Measurements from ENCODE around the gene HYLS1.

HYLS1 gene

GRCh38 chr11:125934473-125934872 is 47.0 kb downstream of the HYLS1 start:
- no peak for TF ChIP-seq YY1 (IDR thresholded peaks at IDR 0.05; ENCODE audit: insufficient read depth, insufficient read length)
- TF ChIP-seq ZNF274 (IDR thresholded peaks at IDR 0.05; ENCODE audit: low read depth, low read length) = no peak
- TF ChIP-seq SUZ12 (IDR thresholded peaks at IDR 0.05; ENCODE audit: extremely low read depth, insufficient read depth, insufficient read length) = no peak
- no peaks in the 10 kb centered on the region for H3K4me1 ChIP-seq (ENCODE audit: insufficient read depth, insufficient read length)
- no peaks in the 10 kb centered on the region for H3K27me3 ChIP-seq (ENCODE audit: insufficient read depth, insufficient read length)
- H3K4me3 ChIP-seq (ENCODE audit: insufficient read length, low read depth) = no peak overlapping the region
- H3K36me3 ChIP-seq (ENCODE audit: insufficient read depth, insufficient read length, low read length) = no peaks in the 10 kb centered on the region
- no peak for DNase-seq (ENCODE audit: low read depth, low spot score)
- no peaks in the 10 kb centered on the region for H3K9me3 ChIP-seq (ENCODE audit: insufficient read depth, low read length)
- no peak overlapping the region for H3K9ac ChIP-seq (ENCODE audit: insufficient read length, low read depth)

- H3K9ac ChIP-seq (ENCODE audit: insufficient read length, low read depth) = no peak overlapping the region
- no peak for DNase-seq (ENCODE audit: low read depth, low spot score)
- no peaks in the 10 kb centered on the region for H3K9me3 ChIP-seq (ENCODE audit: insufficient read depth, low read length)
- H3K27me3 ChIP-seq (ENCODE audit: insufficient read depth, insufficient read length) = no peaks in the 10 kb centered on the region
- no peak overlapping the region for H3K4me3 ChIP-seq (ENCODE audit: insufficient read length, low read depth)
- no peak for TF ChIP-seq ZNF274 (IDR thresholded peaks at IDR 0.05; ENCODE audit: low read depth, low read length)
- no peak for TF ChIP-seq SUZ12 (IDR thresholded peaks at IDR 0.05; ENCODE audit: extremely low read depth, insufficient read depth, insufficient read length)
- TF ChIP-seq YY1 (IDR thresholded peaks at IDR 0.05; ENCODE audit: insufficient read depth, insufficient read length) = no peak
- H3K36me3 ChIP-seq (ENCODE audit: insufficient read depth, insufficient read length, low read length) = no peaks in the 10 kb centered on the region
- no peaks in the 10 kb centered on the region for H3K4me1 ChIP-seq (ENCODE audit: insufficient read depth, insufficient read length)
Observed at GRCh38 chr11:125935056-125935455, 47.6 kb downstream of the HYLS1 start.

DNA sequence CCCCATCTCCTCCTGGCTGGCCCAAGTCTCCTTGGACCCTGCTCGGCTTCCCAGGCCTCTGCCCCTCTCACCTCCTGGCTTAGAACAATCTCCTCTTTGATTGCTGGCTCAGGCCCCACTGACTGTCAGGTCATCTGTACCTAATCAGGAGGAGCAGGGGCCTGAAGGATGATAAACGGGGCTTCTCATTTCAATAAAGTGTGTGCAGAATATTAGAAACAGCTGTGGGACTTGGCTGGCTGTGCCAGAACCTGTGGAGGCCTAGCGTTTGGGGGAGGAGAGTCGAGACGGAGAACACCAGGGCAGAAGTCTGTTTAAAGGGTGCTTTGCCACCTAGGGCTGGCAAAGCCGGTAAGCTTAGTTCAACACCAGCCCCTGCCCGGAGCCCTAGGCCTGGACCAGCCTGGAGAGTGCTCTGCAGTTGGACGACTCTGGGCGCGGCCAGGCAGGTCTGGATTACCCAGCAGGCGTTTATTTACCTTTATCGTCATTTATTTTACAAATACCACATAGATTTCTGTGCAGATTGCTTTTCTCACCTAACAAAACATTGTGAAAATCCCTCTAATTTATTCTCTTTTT is 48.2 kb downstream of the HYLS1 start:
- Histone ChIP-seq H3K4me3 (ENCODE audit: insufficient read length, low read depth) (no peak overlapping the region), H3K9ac (ENCODE audit: insufficient read length, low read depth) (no peak overlapping the region), H3K9me3 (ENCODE audit: insufficient read depth, low read length) (no peaks in the 10 kb centered on the region), H3K4me1 (ENCODE audit: insufficient read depth, insufficient read length) (no peaks in the 10 kb centered on the region), H3K27me3 (ENCODE audit: insufficient read depth, insufficient read length) (no peaks in the 10 kb centered on the region), H3K36me3 (ENCODE audit: insufficient read depth, insufficient read length, low read length) (no peaks in the 10 kb centered on the region)
- DNase-seq (ENCODE audit: low read depth, low spot score) = no peak
- no peak for TF ChIP-seq YY1 (IDR thresholded peaks at IDR 0.05; ENCODE audit: insufficient read depth, insufficient read length)
- no peak for TF ChIP-seq SUZ12 (IDR thresholded peaks at IDR 0.05; ENCODE audit: extremely low read depth, insufficient read depth, insufficient read length)
- no peak for TF ChIP-seq ZNF274 (IDR thresholded peaks at IDR 0.05; ENCODE audit: low read depth, low read length)

DNA sequence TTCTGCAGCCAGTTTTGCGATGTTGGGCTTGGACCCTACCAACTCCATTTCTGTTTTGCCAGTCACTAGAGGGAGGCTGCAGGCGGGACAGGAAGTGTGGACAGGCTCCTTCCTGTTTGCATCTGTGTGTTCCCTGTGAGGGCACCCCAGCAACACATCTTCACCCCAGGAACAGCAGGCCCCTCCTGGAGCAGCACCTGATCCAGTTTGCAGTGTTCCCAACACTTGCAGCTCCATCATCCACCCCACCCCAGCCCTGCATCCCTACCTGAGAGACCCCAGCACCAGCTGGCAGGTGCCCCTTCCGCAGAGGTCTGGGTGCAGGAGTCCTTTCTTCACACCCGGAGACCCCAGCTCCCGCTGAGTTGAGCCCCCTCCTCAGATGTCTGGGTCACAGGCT is 51.0 kb downstream of the HYLS1 start:
- Histone ChIP-seq H3K4me3 (ENCODE audit: insufficient read length, low read depth) (no peak overlapping the region), H3K4me1 (ENCODE audit: insufficient read depth, insufficient read length) (peaks cover 2% of the 10 kb centered on the region), H3K9ac (ENCODE audit: insufficient read length, low read depth) (no peak overlapping the region), H3K36me3 (ENCODE audit: insufficient read depth, insufficient read length, low read length) (no peaks in the 10 kb centered on the region), H3K9me3 (ENCODE audit: insufficient read depth, low read length) (no peaks in the 10 kb centered on the region), H3K27me3 (ENCODE audit: insufficient read depth, insufficient read length) (no peaks in the 10 kb centered on the region)
- TF ChIP-seq ZNF274 (IDR thresholded peaks at IDR 0.05; ENCODE audit: low read depth, low read length) (no peak), SUZ12 (IDR thresholded peaks at IDR 0.05; ENCODE audit: extremely low read depth, insufficient read depth, insufficient read length) (no peak), YY1 (IDR thresholded peaks at IDR 0.05; ENCODE audit: insufficient read depth, insufficient read length) (no peak)
- no peak for DNase-seq (ENCODE audit: low read depth, low spot score)

DNA sequence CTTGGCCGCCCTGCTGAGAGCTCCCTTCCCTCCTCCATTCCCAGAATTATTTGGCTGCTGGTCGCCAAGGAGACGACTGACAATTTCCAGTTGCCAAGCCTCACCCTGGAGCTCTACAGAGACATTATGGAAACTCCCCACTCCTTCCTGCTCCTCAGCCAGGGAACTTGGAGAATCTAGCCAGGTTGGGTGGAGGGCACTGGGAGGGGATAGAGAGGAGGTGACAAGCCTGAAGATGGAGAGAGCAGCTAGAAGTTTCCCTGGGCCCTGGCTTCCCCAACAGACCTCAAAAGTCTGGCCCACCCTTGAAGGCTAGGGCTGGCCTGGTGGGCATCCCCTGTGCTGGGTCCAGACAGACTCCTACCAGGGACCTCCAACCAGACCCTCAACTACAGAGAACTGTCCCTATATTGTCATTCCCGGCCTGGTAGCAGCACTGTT is 51.6 kb downstream of the HYLS1 start:
- TF ChIP-seq SUZ12 (IDR thresholded peaks at IDR 0.05; ENCODE audit: extremely low read depth, insufficient read depth, insufficient read length) (no peak), ZNF274 (IDR thresholded peaks at IDR 0.05; ENCODE audit: low read depth, low read length) (no peak), YY1 (IDR thresholded peaks at IDR 0.05; ENCODE audit: insufficient read depth, insufficient read length) (no peak)
- Histone ChIP-seq H3K36me3 (ENCODE audit: insufficient read depth, insufficient read length, low read length) (no peaks in the 10 kb centered on the region), H3K4me1 (ENCODE audit: insufficient read depth, insufficient read length) (peaks cover 2% of the 10 kb centered on the region), H3K4me3 (ENCODE audit: insufficient read length, low read depth) (no peak overlapping the region), H3K9ac (ENCODE audit: insufficient read length, low read depth) (no peak overlapping the region), H3K27me3 (ENCODE audit: insufficient read depth, insufficient read length) (no peaks in the 10 kb centered on the region), H3K9me3 (ENCODE audit: insufficient read depth, low read length) (no peaks in the 10 kb centered on the region)
- peak; percentile 35 for DNase-seq (ENCODE audit: low read depth, low spot score)

- TF ChIP-seq SUZ12 (IDR thresholded peaks at IDR 0.05; ENCODE audit: extremely low read depth, insufficient read depth, insufficient read length) (no peak), YY1 (IDR thresholded peaks at IDR 0.05; ENCODE audit: insufficient read depth, insufficient read length) (no peak), ZNF274 (IDR thresholded peaks at IDR 0.05; ENCODE audit: low read depth, low read length) (no peak)
- Histone ChIP-seq H3K4me1 (ENCODE audit: insufficient read depth, insufficient read length) (peaks cover 2% of the 10 kb centered on the region), H3K27me3 (ENCODE audit: insufficient read depth, insufficient read length) (no peaks in the 10 kb centered on the region), H3K36me3 (ENCODE audit: insufficient read depth, insufficient read length, low read length) (no peaks in the 10 kb centered on the region), H3K9ac (ENCODE audit: insufficient read length, low read depth) (no peak overlapping the region), H3K9me3 (ENCODE audit: insufficient read depth, low read length) (no peaks in the 10 kb centered on the region), H3K4me3 (ENCODE audit: insufficient read length, low read depth) (no peak overlapping the region)
- DNase-seq (ENCODE audit: low read depth, low spot score) = no peak
Observed at GRCh38 chr11:125940145-125940544, 52.7 kb downstream of the HYLS1 start.

- no peak for TF ChIP-seq ZNF274 (IDR thresholded peaks at IDR 0.05; ENCODE audit: low read depth, low read length)
- no peak for TF ChIP-seq SUZ12 (IDR thresholded peaks at IDR 0.05; ENCODE audit: extremely low read depth, insufficient read depth, insufficient read length)
- no peak for TF ChIP-seq YY1 (IDR thresholded peaks at IDR 0.05; ENCODE audit: insufficient read depth, insufficient read length)
Observed at GRCh38 chr11:125941267-125941618, 53.8 kb downstream of the HYLS1 start.

More at GRCh38 chr11:125941267-125941618, 53.8 kb downstream of the HYLS1 start:
- no peaks in the 10 kb centered on the region for H3K9me3 ChIP-seq (ENCODE audit: insufficient read depth, low read length)
- H3K36me3 ChIP-seq (ENCODE audit: insufficient read depth, insufficient read length, low read length) = no peaks in the 10 kb centered on the region
- no peak overlapping the region for H3K4me3 ChIP-seq (ENCODE audit: insufficient read length, low read depth)
- H3K9ac ChIP-seq (ENCODE audit: insufficient read length, low read depth) = no peak overlapping the region
- H3K27me3 ChIP-seq (ENCODE audit: insufficient read depth, insufficient read length) = no peaks in the 10 kb centered on the region
- no peak for DNase-seq (ENCODE audit: low read depth, low spot score)
- H3K4me1 ChIP-seq (ENCODE audit: insufficient read depth, insufficient read length) = peaks cover 6% of the 10 kb centered on the region

Data from NT2/D1 (cell line).